ENCODE measurements around the gene ITGA1.
"Not testable (repeated sequence)": the region's sequence is repeated elsewhere in the genome, so short reads cannot be mapped to it uniquely, and the experiment has no call there.

Gene ITGA1

DNA sequence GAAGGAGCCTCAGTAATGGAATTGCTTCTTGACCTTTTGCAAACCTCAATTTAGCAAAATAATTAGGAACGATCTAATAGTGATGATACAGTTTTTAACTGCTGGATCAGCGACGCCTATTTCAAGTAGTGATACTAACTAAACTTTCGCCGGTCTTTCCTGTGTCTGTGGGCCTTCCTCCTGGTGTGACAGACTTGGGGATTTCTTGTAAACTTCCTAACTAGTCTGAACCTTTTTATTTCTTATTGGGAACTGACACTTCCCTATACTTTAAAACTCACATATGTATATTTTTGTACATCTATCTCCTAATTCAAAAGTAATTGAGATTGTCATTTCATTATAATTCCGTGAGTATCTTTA, 15.2 kb downstream of the ITGA1 start:
- DNase-seq: no peak

- DNase-seq: no peak
Observed at GRCh38 chr5:52804387-52804791, 16.7 kb downstream of the ITGA1 start.

DNA sequence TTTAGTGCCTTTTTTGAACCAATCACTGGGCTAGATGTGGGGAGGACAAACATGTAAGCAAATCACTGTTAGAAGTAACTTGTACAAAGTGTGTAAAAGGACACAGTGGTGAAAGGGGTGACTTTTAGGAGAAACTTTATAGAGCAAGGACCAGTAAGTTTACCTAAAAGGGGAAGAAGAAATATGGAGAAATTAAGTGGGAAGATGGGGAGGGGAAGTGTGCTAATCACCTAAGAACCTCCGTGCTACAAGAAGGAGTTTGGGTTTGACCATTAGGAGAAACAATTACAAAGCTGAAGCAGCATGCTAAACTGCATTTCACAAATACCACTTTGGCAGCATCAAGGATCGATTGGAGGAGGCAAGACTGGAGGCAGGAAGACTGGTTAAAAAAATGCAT, 17.3 kb downstream of the ITGA1 start:
- DNase-seq: no peak

DNA sequence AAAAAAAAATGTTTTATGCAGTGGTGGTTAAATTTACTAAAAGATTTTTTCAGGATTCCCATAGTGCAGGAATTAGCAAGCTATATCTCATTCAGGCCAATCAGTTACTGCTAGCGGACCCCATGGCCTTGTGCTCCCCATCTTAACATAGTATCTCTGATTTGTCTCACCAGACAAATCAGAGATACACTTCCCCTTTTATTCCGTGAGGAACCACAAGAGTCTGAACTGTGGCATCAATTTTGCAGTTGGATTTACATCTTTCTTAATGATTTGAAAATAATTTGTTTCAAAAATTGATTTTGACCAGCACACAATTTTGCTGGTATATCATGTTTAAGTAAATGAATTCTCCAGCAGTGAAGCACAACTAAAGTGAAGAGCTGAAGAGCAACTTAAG, 17.9 kb downstream of the ITGA1 start:
- DNase-seq: no peak

DNA sequence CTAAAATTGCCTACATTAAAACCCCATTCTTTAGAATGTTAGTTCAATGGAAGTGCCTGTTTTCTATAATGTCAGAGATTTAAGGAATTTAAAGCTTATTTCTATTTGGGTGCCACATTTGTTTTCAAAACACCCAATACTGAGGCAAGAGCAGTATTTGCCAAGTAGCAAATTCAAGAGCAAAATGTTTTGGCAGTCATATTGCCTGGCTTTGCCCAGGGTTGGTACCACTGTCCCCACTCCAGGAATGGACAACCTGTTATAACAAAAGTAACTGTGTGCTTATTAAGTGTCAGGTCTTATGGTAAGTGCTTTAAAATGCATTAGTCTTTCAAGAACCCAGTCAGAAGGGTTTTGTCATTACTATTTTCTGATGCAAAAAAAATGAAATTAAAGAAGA, 19.3 kb downstream of the ITGA1 start:
- no peak for DNase-seq

- no peak for DNase-seq
Observed at GRCh38 chr5:52807723-52808122, 20.0 kb downstream of the ITGA1 start.

GRCh38 chr5:52808316-52808901, 20.7 kb downstream of the ITGA1 start:
- DNase-seq: no peak

- DNase-seq: no peak
Observed at GRCh38 chr5:52809884-52810283, 22.2 kb downstream of the ITGA1 start.

DNA sequence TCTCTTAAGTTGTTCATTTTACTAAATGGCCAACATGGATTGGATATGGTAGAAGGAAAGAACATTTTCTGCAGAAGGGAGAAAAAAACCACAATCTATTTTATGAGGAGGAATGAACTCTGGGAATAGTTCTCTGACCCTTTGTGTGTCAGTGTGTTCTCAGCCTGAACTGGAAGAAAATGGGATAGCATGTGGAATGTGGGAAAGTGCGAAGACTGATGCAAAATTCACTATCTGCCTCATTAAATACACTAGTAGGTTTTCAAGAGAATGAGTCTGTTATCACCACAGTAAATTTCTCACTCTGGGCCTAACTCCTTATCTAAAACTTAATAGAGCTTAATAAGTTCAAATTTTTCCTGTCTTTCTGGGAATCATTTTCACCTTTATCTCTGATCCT, 22.7 kb downstream of the ITGA1 start:
- no peak for DNase-seq

- DNase-seq: no peak
Observed at GRCh38 chr5:52811067-52811749, 23.5 kb downstream of the ITGA1 start.

DNA sequence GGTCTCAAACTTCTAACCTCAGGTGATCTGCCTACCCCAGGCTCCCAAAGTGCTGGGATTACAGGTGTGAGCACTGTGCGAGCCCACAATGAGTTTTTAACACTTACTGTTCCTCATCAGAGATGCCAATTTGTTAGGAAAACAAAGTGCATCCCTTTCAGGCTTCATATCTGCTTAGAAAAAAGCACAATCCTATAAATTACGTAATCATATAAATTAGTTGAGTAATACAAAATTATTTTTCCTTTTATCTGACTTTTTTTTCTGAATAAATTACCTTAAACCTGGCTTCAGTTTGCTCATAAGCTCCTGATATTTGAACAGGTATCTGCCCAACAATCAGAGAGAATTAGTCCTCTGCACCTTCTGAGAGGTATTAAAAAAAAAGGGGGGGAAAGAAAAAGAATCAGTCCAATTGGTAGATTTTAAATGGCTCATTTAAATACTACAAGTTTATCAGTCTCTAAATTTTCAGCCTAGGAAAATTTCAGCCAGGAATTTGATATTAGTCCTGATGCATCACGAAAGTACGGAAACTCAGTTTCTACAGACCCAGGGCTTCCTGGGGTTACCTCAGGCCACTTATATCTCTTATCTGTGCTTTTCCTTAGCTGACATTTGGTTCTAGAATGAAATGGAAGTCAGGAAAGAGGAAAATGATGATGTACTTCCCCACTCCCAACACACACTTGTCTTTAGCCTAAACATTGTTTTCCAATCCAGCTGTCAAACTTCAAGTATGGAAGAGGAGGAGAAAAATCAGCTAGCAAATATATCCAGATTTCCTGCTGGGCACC, 26.8 kb downstream of the ITGA1 start:
- no peak for DNase-seq

GRCh38 chr5:52817818-52818217, 30.1 kb downstream of the ITGA1 start:
- DNase-seq: no peak

DNA sequence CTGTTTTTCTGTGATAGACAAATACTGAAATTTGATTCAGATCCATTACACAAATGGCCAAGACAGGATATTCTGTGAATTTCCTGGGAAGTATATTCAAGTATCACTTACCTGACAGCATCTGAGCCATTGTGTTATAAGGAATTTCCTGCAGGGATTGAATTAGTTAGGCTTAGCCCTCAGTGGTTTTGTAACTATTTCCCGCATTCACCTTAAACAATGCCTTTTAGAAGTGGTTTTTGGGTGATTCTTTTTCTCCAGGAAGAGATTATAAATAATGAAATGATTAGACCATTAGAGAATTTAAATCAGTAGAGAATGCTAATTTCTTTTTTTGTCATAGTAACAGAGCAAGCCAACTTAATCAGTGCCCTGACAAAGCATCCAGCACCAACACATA, 30.6 kb downstream of the ITGA1 start:
- DNase-seq: no peak

DNA sequence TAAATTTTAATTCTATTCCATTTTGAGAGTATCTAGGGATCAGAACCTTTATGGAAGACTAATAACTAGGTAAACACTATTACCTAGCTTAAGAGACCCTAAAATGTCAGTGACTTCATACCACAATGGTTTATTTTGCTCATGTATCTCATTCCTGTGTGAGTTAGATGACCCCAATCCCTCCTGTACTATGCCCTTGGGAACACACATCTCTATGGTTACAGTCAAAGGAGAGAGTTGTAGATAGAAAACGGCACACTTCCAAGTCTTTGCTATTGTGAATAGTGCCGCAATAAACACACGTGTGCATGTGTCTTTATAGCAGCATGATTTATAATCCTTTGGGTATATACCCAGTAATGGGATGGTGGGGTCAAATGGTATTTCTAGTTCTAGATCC, 31.1 kb downstream of the ITGA1 start:
- DNase-seq: not testable (repeated sequence)

- DNase-seq: no peak
Observed at GRCh38 chr5:52821901-52822300, 34.2 kb downstream of the ITGA1 start.

DNA sequence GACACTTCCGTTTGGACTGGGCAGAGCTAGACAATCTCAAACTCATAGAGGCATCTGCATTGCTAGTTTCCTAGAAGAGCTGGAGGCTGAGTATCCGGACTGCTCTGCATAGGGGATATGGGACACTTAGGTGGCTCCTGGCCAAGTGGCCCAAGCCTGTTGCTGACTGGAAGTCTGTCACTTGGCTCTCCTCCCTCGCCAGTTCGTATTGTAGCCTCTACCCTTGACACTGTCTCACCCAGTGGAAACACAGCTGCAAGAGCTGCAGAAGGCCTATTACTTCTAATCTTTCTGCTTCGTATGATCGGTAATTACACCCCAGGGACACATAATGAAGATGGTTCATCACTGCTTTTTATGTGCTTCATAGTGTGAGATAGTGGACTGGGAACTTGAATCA, 34.7 kb downstream of the ITGA1 start:
- DNase-seq: no peak

- no peak for DNase-seq
Observed at GRCh38 chr5:52824827-52825226, 37.1 kb downstream of the ITGA1 start.

DNA sequence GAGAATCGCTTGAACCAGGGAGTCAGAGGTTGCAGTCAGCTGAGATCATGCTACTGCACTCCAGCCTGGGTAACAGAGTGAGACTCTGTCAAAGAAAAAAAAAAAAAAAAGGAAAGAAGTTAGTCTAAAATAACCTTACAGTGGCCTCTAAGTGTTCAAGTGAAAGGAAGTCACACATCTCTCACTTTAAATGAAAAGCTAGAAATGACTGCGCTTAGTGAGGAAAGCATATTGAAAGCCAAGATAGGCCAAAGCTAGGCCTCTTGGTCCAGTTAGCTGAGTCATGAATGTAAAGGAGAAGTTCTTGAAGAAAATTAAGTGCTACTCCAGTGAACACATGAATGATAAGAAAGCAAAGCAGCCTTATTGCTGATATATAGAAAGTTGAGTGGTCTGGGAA, 38.1 kb downstream of the ITGA1 start:
- no peak for DNase-seq

GRCh38 chr5:52827815-52828214, 40.1 kb downstream of the ITGA1 start:
- no peak for DNase-seq

- DNase-seq: no peak
Observed at GRCh38 chr5:52829664-52830063, 41.9 kb downstream of the ITGA1 start.

DNA sequence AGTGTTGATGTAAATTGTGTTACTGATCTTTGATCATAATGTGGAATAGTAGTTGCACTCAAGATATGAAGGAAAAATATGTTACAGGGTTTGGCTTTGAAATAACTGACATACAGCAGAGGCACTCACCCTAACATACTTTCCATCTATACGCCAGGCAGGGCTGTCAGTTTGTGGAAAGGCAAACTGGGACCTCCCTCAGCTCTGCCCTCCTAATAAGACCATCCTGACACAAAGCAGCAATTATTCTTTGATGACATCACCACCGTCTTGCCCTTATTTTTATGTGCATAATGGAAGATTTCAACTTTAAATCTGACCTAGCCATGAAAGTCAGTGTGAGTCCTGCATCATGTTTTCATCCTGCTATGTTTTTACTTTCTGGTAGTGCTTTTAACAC, 42.9 kb downstream of the ITGA1 start:
- no peak for DNase-seq

DNA sequence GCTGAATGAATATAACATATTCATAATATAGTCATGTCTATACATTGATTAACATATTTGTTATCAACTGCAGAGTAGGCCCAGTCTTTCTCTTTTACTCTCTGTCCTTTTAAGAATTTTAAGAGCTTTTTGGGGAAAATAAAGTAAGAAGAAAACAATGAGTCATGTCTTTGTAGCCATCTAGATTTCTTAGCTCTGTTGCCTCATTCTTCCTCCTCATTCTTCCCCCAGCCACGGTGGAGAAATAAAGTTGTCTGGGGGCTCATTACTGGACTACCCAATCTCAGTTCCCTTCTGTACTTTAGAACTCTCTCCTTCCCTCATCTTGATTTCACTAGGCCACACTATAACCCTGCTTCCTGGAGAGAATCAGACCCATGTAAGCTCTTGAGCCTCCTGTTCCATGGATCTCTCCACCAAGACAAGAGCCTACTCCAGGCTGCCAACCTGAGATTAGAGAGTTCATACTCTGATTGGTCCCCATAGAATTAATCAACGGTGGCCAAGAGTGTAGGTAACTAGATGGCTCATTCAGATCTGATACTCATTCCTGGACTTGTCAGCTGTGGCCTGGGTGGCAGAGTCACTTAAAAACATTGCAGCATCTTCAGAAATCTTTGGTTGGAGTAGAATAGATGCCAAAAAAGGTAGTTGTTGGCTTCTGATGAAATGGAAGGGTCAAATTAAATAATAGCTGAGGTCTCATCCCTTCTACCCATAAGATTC, 44.2 kb downstream of the ITGA1 start:
- DNase-seq: no peak

- no peak for DNase-seq
Observed at GRCh38 chr5:52834320-52834719, 46.6 kb downstream of the ITGA1 start.

DNA sequence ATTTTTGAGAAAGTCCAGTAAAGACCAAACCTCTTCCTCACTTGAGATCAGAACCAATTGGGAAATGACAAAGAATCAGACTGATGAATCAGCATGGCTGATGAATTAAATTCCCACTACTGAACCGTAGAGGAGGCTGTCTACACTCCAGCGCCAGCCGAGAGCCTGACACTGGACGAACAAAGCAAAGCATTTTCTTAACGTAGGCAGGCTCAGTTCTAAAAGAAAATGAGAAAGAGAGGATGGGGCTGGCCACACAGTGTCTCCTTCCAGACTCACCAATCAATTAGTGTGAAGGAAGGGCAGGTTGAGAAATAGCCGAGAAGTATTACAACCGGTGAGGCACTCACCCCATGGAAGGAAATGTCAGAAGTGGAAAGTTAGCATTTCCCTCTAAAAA, 49.4 kb downstream of the ITGA1 start:
- DNase-seq: no peak

Measured in activated T-cell treated with anti-CD3 and anti-CD28 coated beads, Interleukin-2, amount 50 U/mL, for 48 hours (primary cell).